ENCODE data around the gene UTP14A.

- no peak for TF ChIP-seq CTCF (IDR thresholded peaks at IDR 0.05; ENCODE audit: low read depth, low read length, poor library complexity, severe bottlenecking)
- TF ChIP-seq EZH2phosphoT487 (IDR thresholded peaks at IDR 0.05; ENCODE audit: borderline replicate concordance, low read length), result no peak
These were observed 51.5 kb downstream of the UTP14A start for GRCh38 chrX:129957241-129958082.

Measured in DOHH2 (cell line).